NCI-H82 treated with DMSO at 0.1 percent for 48 hours (cell line): ENCODE measurements around the gene CNOT3.
"Not testable (repeated sequence)": the region's sequence is repeated elsewhere in the genome, so short reads cannot be mapped to it uniquely, and the experiment has no call there.

Experiments used
- DNase-seq: peaks from one replicate; lab custom pipeline; 2025; ENCODE audit not compliant: unreplicated experiment; lab: John Stamatoyannopoulos, UW

The CNOT3 gene

DNA sequence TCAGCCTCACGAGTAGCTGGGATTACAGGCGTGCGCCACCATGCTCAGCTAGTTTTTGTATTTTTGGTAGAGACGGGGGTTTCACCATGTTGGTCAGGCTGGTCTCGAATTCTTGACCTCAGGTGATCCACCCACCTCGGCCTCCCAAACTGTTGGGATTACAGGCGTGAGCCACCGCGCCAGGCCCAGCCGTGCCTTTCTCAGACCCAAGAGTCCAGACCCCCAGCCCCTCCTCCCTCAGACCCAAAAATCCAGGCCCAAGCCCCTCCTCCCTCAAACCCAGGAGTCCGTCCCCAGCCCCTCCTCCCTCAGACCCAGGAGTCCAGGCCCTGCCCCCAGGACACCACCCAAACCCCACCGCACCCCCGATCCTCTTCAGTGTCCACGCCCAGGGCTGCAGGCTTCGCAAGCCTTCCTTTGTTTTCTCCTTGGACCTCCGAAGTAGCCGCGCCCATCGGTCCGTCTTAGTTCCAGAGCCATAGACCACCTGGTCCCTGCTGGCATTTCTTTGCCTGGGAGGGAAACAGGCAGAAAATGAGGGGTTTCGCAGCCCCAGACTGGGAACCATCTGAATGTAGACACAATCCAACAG lies 31.7 kb downstream of the CNOT3 start:
- no peak for DNase-seq

DNA sequence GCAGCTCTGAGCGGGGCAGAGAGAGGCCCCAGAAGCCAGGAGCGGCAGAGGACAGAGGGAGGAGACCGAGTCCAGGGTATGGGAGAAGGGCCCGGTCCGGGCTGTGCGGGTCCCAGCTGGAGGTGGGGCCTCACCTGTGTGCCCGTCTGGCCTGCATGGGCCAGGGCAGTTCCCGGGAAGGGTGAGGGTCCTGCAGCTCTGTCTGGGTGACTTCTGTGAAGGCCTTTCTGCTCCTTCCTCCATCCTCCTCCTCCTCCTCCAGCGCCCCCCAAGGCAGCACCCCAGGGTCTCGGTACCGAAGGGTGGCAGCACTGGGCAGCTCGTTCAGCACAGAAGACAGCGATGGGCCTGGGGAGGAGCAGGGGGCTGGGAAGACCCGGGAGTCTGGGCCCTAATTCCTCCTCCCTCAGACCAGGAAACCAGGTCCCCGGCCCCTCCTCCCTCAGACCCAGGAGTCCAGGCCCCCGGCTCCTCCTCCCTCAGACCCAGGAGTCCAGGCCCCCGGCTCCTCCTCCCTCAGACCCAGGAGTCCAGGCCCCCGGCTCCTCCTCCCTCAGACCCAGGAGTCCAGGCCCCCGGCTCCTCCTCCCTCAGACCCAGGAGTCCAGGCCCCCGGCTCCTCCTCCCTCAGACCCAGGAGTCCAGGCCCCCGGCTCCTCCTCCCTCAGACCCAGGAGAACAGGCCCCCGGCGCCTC lies 34.3 kb downstream of the CNOT3 start:
- not testable (repeated sequence) for DNase-seq

- no peak for DNase-seq
Observed at GRCh38 chr19:54172471-54173358, 35.2 kb downstream of the CNOT3 start, which contains the start of gene TMC4. Gene TMC4 (minus strand): TSS chr19:54173160. CDS start chr19:54173117, 43 bp downstream.

DNA sequence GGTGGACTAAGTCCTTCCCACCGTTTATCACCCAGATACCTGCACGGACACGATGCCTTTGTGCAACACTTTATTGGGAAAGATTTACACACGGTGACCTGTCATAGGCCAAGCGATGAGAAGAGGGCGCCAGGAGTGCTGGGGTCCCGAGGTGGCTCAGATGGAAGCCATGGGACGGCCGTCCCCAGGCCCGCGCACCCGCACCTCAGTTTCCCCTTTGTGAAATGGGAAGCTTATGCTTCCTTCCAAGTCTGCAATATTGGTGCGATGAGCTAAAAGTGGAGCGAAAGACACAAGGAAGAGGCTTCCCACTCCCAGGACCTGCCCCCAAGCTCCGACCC lies 35.8 kb downstream of the CNOT3 start:
- DNase-seq = no peak

DNA sequence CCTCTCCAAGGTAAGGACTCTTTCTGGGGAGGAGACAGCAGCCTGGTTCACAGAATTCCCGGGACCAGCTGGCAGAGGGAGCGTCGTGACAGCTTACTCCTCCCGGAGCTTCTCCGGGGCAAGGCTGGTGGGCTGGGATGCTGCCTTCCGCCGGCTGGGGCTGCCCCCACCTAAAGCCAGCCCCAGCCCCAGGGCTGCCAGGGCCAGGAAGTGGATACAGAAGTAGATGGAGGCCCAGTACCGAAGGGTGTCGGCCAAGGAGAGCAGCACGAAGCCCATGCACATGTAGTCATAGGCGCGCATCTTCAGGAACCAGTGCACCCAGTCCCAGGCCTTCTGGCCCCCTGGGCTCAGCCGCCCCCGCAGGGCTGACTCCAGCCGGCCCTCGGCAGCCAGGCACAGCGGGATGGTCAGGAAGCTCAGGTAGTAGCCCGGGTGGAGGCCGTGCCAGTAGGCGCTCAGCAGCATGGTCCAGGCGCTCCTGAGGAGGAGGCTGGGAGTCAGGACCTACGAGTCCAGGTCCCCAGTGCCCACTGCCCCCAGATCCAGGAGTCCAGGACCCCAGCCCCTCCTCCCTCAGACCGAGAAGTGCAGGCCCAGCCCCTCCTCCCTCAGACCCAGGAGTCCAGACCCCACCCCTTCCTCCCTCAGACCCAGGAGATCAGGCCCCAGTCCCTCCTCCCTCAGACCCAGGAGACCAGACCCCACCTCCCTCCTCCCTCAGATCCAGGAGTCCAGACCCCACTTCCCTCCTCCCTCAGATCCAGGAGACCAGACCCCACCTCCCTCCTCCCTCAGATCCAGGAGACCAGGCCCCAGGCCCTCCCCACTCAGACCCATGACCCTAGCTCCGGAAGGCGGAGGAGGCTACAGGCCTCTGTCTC lies 36.6 kb downstream of the CNOT3 start:
- no peak for DNase-seq

GRCh38 chr19:54178581-54179261 lies 41.2 kb downstream of the CNOT3 start:
- DNase-seq = no peak

- DNase-seq = no peak
Observed at GRCh38 chr19:54179262-54179852, 41.8 kb downstream of the CNOT3 start.

- DNase-seq = no peak
Observed at GRCh38 chr19:54179921-54180461, 42.4 kb downstream of the CNOT3 start.

DNA sequence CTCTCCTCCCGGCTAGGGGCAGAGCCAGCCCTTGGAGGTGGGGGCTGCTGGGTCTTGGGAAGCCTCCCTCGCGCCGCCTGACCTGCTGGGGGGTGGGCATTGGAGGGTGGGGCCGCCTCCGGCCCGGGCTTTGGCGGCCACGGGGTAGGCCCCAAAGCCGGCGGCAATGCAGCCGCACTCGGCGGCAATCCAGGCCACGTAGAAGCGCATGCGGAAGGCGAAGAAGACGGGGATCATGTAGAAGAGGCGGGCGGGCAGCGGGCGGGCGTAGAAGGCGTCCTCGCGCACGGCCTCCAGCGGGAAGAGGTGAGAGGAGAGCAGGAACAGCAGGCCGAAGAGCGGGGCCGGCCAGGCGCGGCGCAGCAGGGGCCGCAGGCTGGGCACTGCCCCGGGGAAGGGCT lies 43.1 kb downstream of the CNOT3 start:
- no peak for DNase-seq

- DNase-seq = not testable (repeated sequence)
Observed at GRCh38 chr19:54181894-54182293, 44.3 kb downstream of the CNOT3 start.

DNA sequence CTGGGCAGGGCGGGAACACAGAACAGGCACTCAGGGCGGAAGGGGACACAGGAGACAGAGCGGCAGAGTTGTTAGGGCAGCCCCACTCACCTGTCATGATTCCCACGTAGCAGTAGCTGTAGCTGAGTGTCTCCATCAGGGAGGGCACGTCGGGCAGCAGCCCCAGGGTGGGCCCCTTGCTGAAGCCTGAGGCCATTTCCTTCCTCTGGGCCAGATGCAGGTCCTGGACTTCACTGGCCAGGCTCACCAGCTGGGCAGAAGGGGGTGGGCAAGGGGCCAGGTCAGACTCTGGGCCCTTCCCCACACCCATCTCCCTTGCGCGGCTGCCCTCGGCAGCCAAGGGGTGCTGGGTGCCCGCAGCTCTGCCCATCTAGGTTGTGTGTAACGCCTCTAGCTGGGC lies 45.9 kb downstream of the CNOT3 start:
- DNase-seq = no peak

DNA sequence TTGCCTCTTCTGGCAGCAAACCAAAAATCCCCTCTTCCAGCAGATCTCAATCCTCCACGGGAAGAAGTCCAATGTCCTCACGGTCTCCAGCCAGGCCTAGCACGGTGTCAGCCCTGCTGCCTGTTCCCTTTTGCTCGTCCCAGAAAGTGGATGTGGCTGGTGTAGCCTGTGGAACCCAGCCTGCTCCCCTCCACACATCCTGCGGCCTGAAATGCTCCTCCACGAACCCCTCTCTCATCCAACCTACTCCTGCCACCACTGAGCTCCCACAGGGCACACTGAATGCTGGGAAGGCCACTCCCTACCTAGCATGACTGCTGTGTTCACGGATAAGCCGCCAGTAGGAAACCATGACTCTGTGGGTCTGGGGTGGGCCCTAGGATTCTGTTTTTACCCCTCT lies 48.8 kb downstream of the CNOT3 start:
- DNase-seq = no peak

DNA sequence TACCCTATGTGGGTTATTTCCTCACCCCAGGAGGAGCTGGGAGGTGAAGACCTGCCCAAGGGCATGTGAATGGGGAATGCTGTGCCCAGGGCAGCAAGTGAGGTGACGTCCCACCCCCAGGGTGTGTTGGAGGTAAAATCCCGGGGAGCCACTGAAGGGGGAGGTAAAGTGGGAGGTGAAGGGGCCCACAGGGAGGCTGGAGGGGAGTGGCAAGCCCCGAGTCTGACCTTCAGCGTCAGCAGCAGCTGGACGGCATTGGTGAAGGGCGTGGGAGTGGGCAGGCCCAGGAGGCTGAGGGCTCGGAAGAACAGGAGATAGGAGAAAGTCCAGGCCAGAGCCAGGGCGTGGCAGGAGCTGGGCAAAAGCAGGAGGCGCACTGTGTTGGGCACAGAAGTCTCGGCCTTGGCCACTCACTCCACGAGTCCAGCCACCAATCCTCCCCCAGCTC lies 49.4 kb downstream of the CNOT3 start:
- DNase-seq = no peak

GRCh38 chr19:54188215-54188871 lies 50.8 kb downstream of the CNOT3 start:
- no peak for DNase-seq

DNA sequence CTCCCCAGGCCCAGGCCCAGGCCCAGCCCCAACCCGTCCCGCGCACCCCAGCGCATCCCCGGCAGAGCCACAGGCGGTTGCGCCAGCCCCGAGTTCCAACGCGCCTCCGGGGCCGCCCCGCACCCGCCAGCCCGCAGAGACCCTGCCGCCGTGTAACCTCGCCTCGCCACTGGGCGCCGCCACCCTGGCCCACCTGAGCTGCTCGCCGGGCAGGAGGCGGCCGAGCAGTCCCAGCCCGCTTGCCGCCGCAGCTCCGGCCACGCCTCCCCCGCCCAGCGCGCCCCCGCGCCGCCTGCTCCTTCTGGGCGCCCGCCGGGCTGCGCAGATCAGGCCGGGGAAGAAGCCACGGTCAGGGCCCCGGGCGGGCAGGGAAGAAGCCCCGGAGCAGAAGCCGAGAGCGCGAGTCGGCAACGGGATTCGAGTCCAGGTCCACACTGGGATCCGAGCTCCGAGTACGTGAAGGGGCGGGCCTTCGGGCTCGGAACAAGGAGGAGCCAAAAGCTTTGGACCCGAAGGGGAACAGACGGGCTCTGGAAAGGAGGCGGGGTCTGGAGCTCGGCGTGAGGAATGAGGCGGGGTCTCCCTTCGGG lies 51.7 kb downstream of the CNOT3 start, which contains the start of gene MBOAT7:
Gene MBOAT7, minus strand, starts transcription at position 436 of the 590 bp plus-strand sequence. CDS start 1,072 bp downstream, outside the sequence.
- no peak for DNase-seq

- DNase-seq = peak; percentile 100
Observed at GRCh38 chr19:54189735-54190502, 52.4 kb downstream of the CNOT3 start.

GRCh38 chr19:54190503-54191010 lies 53.0 kb downstream of the CNOT3 start:
- DNase-seq = peak; percentile 95
